Stimulated activated memory B cell treated with anti-CD40 and anti-IgM and Interleukin-4, amounts not matched to agents 10 μg/mL and 1 μg/mL and 100 μg/mL, for 72 hours (primary cell): ENCODE measurements around the gene PRICKLE1.
"Not testable (repeated sequence)": the region's sequence is repeated elsewhere in the genome, so short reads cannot be mapped to it uniquely, and the experiment has no call there.

ENCODE experiments used
- ATAC-seq: fragments of 150-1000 bp; cut with Tn5 transposase; 2 replicates; pipeline ENCODE4 v1.10.0; 2021
- H3K27ac Mint-ChIP-seq: one replicate; pipeline ENCODE4 v1.8.0; 2022; ENCODE audit warnings: mild to moderate bottlenecking, mixed read lengths
- H3K27me3 Mint-ChIP-seq: one replicate; pipeline ENCODE4 v1.8.0; 2022; ENCODE audit warnings: mixed read lengths
- H3K36me3 Mint-ChIP-seq: one replicate; pipeline ENCODE4 v1.8.0; 2022; ENCODE audit warnings: mixed read lengths
- H3K4me1 Mint-ChIP-seq: one replicate; pipeline ENCODE4 v1.8.0; 2022; ENCODE audit warnings: mixed read lengths
- H3K4me3 Mint-ChIP-seq: one replicate; pipeline ENCODE4 v1.8.0; 2022; ENCODE audit warnings: mild to moderate bottlenecking, moderate library complexity, mixed read lengths
- H3K9me3 Mint-ChIP-seq: one replicate; pipeline ENCODE4 v1.8.0; 2022; ENCODE audit warnings: mixed read lengths

The PRICKLE1 gene

DNA sequence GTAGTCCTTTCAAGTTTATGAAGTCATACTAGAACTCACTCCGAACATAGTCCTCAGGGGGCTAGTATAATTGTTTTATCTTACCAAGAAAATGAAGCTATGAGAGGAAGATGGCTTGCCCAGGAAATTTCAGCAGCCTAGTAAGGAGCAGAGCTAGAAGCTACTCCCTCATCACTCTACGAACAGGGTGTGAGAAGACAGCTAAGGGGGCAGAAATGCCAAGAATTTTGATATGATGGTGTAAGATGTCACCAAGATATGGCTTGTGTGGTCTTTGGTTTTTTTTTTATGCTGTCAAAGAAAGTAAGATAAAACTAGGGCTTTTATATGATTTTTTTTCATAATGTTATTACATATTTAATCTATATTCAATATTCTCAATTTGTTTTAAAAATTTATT lies 47.6 kb downstream of the PRICKLE1 start:
- no peak for ATAC-seq
- Mint-ChIP-seq H3K36me3 (no peaks in the 10 kb centered on the region), H3K4me3 (no peak overlapping the region), H3K27ac (no peak overlapping the region), H3K9me3 (no peaks in the 10 kb centered on the region), H3K27me3 (no peaks in the 10 kb centered on the region), H3K4me1 (no peaks in the 10 kb centered on the region)

DNA sequence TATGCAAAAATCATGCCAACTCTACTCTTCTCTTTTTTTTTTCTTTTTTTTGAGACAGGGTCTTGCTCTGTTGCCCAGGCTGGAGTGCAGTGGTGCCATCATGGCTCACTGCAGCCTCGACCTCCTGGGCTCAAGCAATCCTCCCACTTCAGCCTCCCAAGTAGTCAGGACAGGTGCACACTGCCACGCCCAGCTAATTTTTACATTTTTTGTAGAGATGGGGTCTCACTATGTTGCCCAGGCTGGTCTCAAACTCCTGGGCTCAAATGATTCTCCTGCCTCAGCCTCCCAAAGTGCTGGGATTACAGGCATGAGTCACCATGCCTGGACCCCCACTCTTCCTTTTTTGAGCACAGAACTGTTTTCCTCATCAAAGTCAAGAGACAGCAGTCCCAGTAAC lies 48.2 kb downstream of the PRICKLE1 start:
- H3K4me3 Mint-ChIP-seq, H3K27me3 Mint-ChIP-seq, H3K9me3 Mint-ChIP-seq, H3K36me3 Mint-ChIP-seq, H3K27ac Mint-ChIP-seq, H3K4me1 Mint-ChIP-seq, ATAC-seq: not testable (repeated sequence)

GRCh38 chr12:42539696-42540095 lies 49.9 kb downstream of the PRICKLE1 start:
- H3K9me3 Mint-ChIP-seq = no peaks in the 10 kb centered on the region
- H3K27ac Mint-ChIP-seq = no peak overlapping the region
- no peaks in the 10 kb centered on the region for H3K36me3 Mint-ChIP-seq
- H3K4me3 Mint-ChIP-seq = no peak overlapping the region
- no peaks in the 10 kb centered on the region for H3K4me1 Mint-ChIP-seq
- peaks cover 9% of the 10 kb centered on the region for H3K27me3 Mint-ChIP-seq
- no peak for ATAC-seq

- peaks cover 21% of the 10 kb centered on the region for H3K27me3 Mint-ChIP-seq
- no peaks in the 10 kb centered on the region for H3K36me3 Mint-ChIP-seq
- H3K4me1 Mint-ChIP-seq = no peaks in the 10 kb centered on the region
- ATAC-seq = no peak
- no peak overlapping the region for H3K4me3 Mint-ChIP-seq
- H3K27ac Mint-ChIP-seq = no peak overlapping the region
- no peaks in the 10 kb centered on the region for H3K9me3 Mint-ChIP-seq
Observed at GRCh38 chr12:42538203-42538602, 51.3 kb downstream of the PRICKLE1 start.

DNA sequence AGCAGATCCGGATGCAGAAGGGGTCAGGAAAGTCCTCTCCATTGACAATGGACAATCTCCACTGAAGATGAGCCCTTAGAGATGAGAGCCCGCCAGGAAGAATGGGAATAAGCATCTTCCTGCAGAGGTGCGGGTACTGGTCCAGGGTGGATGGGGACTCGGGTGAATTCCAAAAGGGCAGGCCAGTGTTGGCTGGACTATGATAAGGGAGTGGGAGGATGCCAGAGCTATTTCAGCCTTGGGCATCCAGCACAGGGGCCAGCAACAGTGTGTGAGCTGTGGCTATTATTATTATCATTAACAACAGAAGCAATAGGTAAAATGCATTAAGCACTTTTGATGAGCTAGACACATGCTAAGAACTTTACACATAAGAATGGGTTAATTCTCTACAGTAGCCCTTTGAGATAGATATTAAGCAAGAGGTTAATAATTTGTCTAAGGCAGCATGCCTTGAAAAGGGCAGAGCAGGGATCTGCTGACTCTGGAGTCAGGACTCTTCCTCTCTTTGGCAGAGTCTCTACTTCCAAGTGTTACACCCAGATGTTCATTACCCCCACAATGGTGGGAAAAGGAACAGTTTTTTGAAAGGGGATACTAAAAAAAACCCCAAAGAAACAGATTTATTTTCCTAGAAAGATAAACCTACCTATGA lies 55.2 kb downstream of the PRICKLE1 start:
- ATAC-seq = no peak
- H3K4me1 Mint-ChIP-seq = no peaks in the 10 kb centered on the region
- H3K9me3 Mint-ChIP-seq = no peaks in the 10 kb centered on the region
- peaks cover 23% of the 10 kb centered on the region for H3K27me3 Mint-ChIP-seq
- no peak overlapping the region for H3K4me3 Mint-ChIP-seq
- H3K27ac Mint-ChIP-seq = no peak overlapping the region
- H3K36me3 Mint-ChIP-seq = no peaks in the 10 kb centered on the region

- Mint-ChIP-seq H3K36me3 (no peaks in the 10 kb centered on the region), H3K4me3 (no peak overlapping the region), H3K27me3 (peaks cover 17% of the 10 kb centered on the region), H3K9me3 (no peaks in the 10 kb centered on the region), H3K4me1 (no peaks in the 10 kb centered on the region), H3K27ac (no peak overlapping the region)
- ATAC-seq = no peak
Observed at GRCh38 chr12:42530284-42530683, 59.3 kb downstream of the PRICKLE1 start.

DNA sequence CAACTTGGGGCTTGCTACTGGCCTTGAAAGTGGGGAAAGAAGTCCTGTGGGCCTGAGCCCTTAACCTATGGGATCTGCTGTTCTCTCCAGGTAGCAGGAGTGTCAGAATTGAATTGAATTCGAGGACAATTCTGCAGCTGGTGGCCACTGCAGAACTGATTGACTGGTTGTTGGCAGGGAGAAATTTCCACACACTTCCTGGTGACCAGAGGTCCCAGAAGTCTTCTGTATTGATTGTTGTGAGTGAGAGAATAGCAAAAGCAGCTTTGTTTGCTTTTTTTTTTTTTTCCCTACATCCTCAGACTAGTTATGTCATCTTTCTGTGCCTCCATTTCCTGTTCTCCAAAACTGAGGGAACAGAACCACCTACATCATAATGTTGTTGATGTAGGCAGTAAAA lies 64.1 kb downstream of the PRICKLE1 start:
- Mint-ChIP-seq H3K4me1 (no peaks in the 10 kb centered on the region), H3K9me3 (no peaks in the 10 kb centered on the region), H3K4me3 (no peak overlapping the region), H3K36me3 (no peaks in the 10 kb centered on the region), H3K27ac (no peak overlapping the region), H3K27me3 (no peaks in the 10 kb centered on the region)
- no peak for ATAC-seq

GRCh38 chr12:42524716-42525115 lies 64.8 kb downstream of the PRICKLE1 start:
- ATAC-seq = no peak
- Mint-ChIP-seq H3K27ac (no peak overlapping the region), H3K4me3 (no peak overlapping the region), H3K27me3 (no peaks in the 10 kb centered on the region), H3K9me3 (no peaks in the 10 kb centered on the region), H3K36me3 (no peaks in the 10 kb centered on the region), H3K4me1 (no peaks in the 10 kb centered on the region)

DNA sequence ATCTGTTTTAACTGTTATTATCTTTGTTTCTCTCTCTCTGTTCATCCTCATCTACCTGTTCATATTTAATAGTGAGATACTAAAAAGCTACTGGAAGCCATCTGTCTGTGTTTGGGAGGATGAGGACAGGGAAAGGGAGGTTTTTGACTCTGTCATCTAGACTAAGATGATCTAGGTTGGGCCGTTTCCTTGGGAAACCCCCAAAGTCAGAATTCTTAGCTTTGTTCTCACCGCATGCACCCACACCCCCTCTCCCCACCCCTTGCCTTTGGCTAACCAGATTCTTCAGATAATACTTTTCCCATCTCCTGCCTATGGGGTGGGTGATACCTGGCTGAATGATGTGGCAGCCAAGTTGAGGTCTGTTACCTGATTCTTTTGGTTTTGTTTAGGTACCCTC lies 73.0 kb downstream of the PRICKLE1 start:
- peaks cover 10% of the 10 kb centered on the region for H3K9me3 Mint-ChIP-seq
- no peaks in the 10 kb centered on the region for H3K27me3 Mint-ChIP-seq
- H3K4me1 Mint-ChIP-seq = no peaks in the 10 kb centered on the region
- H3K4me3 Mint-ChIP-seq = no peak overlapping the region
- H3K27ac Mint-ChIP-seq = no peak overlapping the region
- ATAC-seq = no peak
- H3K36me3 Mint-ChIP-seq = no peaks in the 10 kb centered on the region

- no peak overlapping the region for H3K4me3 Mint-ChIP-seq
- H3K27ac Mint-ChIP-seq = no peak overlapping the region
- peaks cover 9% of the 10 kb centered on the region for H3K9me3 Mint-ChIP-seq
- H3K4me1 Mint-ChIP-seq = no peaks in the 10 kb centered on the region
- ATAC-seq = no peak
- no peaks in the 10 kb centered on the region for H3K27me3 Mint-ChIP-seq
- no peaks in the 10 kb centered on the region for H3K36me3 Mint-ChIP-seq
Observed at GRCh38 chr12:42511656-42512055, 77.9 kb downstream of the PRICKLE1 start.

DNA sequence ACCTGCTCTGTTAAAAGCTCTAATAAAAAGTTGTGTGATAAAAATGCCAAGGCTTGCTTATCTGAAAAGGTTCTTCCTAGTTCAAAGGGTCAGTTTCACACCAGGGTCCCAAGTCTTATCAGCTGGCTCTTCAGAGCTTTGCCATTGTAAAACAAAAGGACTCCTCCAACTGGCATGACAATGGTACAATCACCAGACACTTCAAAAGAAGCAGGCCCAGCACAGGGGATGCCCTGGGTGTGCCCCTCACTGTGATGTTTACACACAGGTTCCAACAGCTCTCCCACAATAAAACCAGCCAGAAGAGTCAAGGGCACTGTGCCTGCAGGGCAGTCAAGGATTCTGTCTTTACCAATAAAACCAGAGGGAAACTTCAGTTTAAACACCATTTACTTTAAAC lies 78.7 kb downstream of the PRICKLE1 start:
- no peak for ATAC-seq
- no peak overlapping the region for H3K27ac Mint-ChIP-seq
- no peaks in the 10 kb centered on the region for H3K27me3 Mint-ChIP-seq

GRCh38 chr12:42508913-42509460 lies 80.6 kb downstream of the PRICKLE1 start:
- ATAC-seq = no peak
- no peaks in the 10 kb centered on the region for H3K4me1 Mint-ChIP-seq
- H3K4me3 Mint-ChIP-seq = no peak overlapping the region

More for the DNA sequence above, 78.7 kb downstream of the PRICKLE1 start:
- Mint-ChIP-seq H3K4me1 (no peaks in the 10 kb centered on the region), H3K4me3 (no peak overlapping the region), H3K9me3 (peaks cover under 1% of the 10 kb centered on the region), H3K36me3 (no peaks in the 10 kb centered on the region)

DNA sequence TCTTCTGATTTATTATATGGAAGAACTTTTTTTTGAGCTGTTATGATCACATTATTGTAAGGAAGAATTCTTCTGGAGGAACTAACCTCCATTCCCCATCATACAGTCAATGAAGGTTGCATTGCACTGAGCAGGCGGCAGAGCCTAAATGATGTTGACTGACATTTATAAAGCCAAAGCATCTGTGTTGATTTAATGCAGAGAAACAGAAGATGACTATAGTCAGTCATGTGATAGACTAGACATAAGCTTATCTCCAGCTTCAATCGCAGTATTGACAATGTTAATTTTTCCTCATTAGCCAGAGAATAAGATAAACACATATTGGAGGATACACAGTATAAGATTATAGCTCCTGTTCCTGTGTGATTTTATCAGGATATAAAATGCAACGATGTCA lies 82.0 kb downstream of the PRICKLE1 start:
- Mint-ChIP-seq H3K36me3 (no peaks in the 10 kb centered on the region), H3K4me3 (no peak overlapping the region), H3K27ac (no peak overlapping the region), H3K4me1 (no peaks in the 10 kb centered on the region), H3K27me3 (no peaks in the 10 kb centered on the region), H3K9me3 (no peaks in the 10 kb centered on the region)
- no peak for ATAC-seq

More at GRCh38 chr12:42508913-42509460, 80.6 kb downstream of the PRICKLE1 start:
- Mint-ChIP-seq H3K36me3 (no peaks in the 10 kb centered on the region), H3K9me3 (no peaks in the 10 kb centered on the region), H3K27ac (no peak overlapping the region), H3K27me3 (no peaks in the 10 kb centered on the region)

GRCh38 chr12:42507081-42507480 lies 82.5 kb downstream of the PRICKLE1 start:
- H3K27ac Mint-ChIP-seq = no peak overlapping the region

GRCh38 chr12:42504049-42504448 lies 85.5 kb downstream of the PRICKLE1 start:
- H3K36me3 Mint-ChIP-seq = no peaks in the 10 kb centered on the region
- no peak overlapping the region for H3K4me3 Mint-ChIP-seq
- no peak overlapping the region for H3K27ac Mint-ChIP-seq

More at GRCh38 chr12:42507081-42507480, 82.5 kb downstream of the PRICKLE1 start:
- H3K4me1 Mint-ChIP-seq = no peaks in the 10 kb centered on the region
- no peaks in the 10 kb centered on the region for H3K27me3 Mint-ChIP-seq
- no peaks in the 10 kb centered on the region for H3K9me3 Mint-ChIP-seq
- no peak for ATAC-seq
- H3K36me3 Mint-ChIP-seq = no peaks in the 10 kb centered on the region
- no peak overlapping the region for H3K4me3 Mint-ChIP-seq

DNA sequence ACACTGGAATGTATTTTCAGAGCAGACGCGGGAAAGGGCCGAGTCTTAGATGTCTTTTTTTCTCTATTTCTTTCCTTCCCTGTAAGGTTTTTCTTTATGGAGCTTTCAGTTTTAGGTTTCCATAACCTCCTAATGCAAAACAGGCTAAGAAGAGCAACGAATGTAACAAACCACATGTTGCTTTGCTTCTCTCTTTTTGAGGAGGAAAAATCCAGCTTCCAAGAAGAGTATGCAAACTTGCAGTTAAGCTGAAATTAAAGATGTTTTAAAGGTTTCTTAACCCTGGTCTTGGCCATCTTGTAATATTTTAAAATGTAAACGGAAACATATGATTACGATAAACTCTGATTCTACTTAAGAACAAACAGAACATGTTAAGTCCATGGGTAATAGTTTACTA lies 86.9 kb downstream of the PRICKLE1 start:
- Mint-ChIP-seq H3K4me3 (no peak overlapping the region), H3K27ac (no peak overlapping the region), H3K9me3 (no peaks in the 10 kb centered on the region), H3K27me3 (no peaks in the 10 kb centered on the region), H3K4me1 (no peaks in the 10 kb centered on the region), H3K36me3 (no peaks in the 10 kb centered on the region)
- no peak for ATAC-seq

More at GRCh38 chr12:42504049-42504448, 85.5 kb downstream of the PRICKLE1 start:
- no peaks in the 10 kb centered on the region for H3K4me1 Mint-ChIP-seq
- no peaks in the 10 kb centered on the region for H3K27me3 Mint-ChIP-seq
- no peaks in the 10 kb centered on the region for H3K9me3 Mint-ChIP-seq
- no peak for ATAC-seq
